Measurements from ENCODE around the gene METAP1. TPM values are rescaled to one million over a fixed set of nuclear protein-coding genes. Genes with fewer than 3 reads are reported as not detected.

The METAP1 gene
- total and polyA plus RNA-seq, 2 donors (not counting 1 experiment from before 2014, with no cell fraction given), result 20.4 to 40.0 TPM

GRCh38 chr4:99033956-99034355 lies 38.4 kb downstream of the METAP1 start:
- Histone ChIP-seq H3K27me3 (replicated peaks in 1 of 4; ENCODE audit: control extremely low read depth in 1 of 4, control insufficient read depth in 3 of 4, insufficient read depth in 4 of 4, low read length in 3 of 4) (no peaks in the 10 kb centered on the region), H3K36me3 (replicated peaks in 1 of 2; ENCODE audit: control extremely low read depth in 1 of 2, control insufficient read depth in 1 of 2, extremely low read depth in 1 of 2, insufficient read depth in 2 of 2, low read length in 1 of 2) (no peaks in the 10 kb centered on the region), H3K4me3 (ENCODE audit: control extremely low read depth in 1 of 5, extremely low read depth in 1 of 5, insufficient read depth in 1 of 5, low read depth in 2 of 5, low read length in 4 of 5) (no peak overlapping the region), H2AFZ (ENCODE audit: insufficient read depth, low read depth, low read length, poor library complexity, severe bottlenecking) (no peak overlapping the region), H3K9ac (ENCODE audit: low read length) (no peak overlapping the region), H3K9me3 (ENCODE audit: control extremely low read depth in 1 of 3, control insufficient read depth in 2 of 3, insufficient read depth in 1 of 3, low read length in 2 of 3) (peaks cover 0 to 9% (median 1%) of the 10 kb centered on the region in 3 donors), H3K79me2 (ENCODE audit: control insufficient read depth, insufficient read depth, low read length) (peaks cover 25% of the 10 kb centered on the region), H4K20me1 (ENCODE audit: control insufficient read depth, insufficient read depth, low read length, poor library complexity, severe bottlenecking) (no peaks in the 10 kb centered on the region), H3K27ac (ENCODE audit: low read length in 2 of 2) (no peak overlapping the region), H3K4me2 (replicated peaks; ENCODE audit: low read depth, low read length, poor library complexity, severe bottlenecking) (no peak overlapping the region), H3K4me1 (ENCODE audit: control insufficient read depth in 2 of 2, insufficient read depth in 2 of 2, low read length in 2 of 2) (peaks cover 9 to 16% of the 10 kb centered on the region in 2 donors)
- Mint-ChIP-seq H3K4me3 (no peak overlapping the region), H3K4me1 (peaks cover 16% of the 10 kb centered on the region), H3K9me3 (ENCODE audit: insufficient read depth) (no peaks in the 10 kb centered on the region), H3K27ac (no peak overlapping the region), H3K27me3 (no peaks in the 10 kb centered on the region)
- no peak for ATAC-seq (ENCODE audit: low read depth)
- TF ChIP-seq EZH2 (IDR thresholded peaks at IDR 0.05; ENCODE audit: borderline replicate concordance, insufficient read depth, low read depth, low read length, poor library complexity, severe bottlenecking) (no peak), CTCF (IDR thresholded peaks at IDR 0.05) (no peak)
- intact Hi-C loops (cut with micrococcal nuclease), result no loop called here
- WGBS (ENCODE audit: insufficient coverage), result no CpG with 5 or more reads among the region's 4 CpGs
- ChIA-PET CTCF (no interaction called here), POLR2A (no interaction called here)
- no peak for DNase-seq

GRCh38 chr4:99038213-99038612 lies 42.7 kb downstream of the METAP1 start:
- Mint-ChIP-seq H3K27me3 (no peaks in the 10 kb centered on the region), H3K4me1 (peaks cover 5% of the 10 kb centered on the region), H3K27ac (no peak overlapping the region), H3K4me3 (no peak overlapping the region), H3K9me3 (ENCODE audit: insufficient read depth) (no peaks in the 10 kb centered on the region)
- ATAC-seq (ENCODE audit: low read depth) (no peak), DNase-seq (no peak)
- intact Hi-C loops (cut with micrococcal nuclease), result loop anchor here (5.0 kb wide), 1 partner anchor 41 kb away; the partner anchor contains the start of gene METAP1
- ChIA-PET POLR2A (no interaction called here), CTCF (interaction anchor here (1.7 kb wide), 1 partner anchor 18 kb away, joined by 6 read pairs; no protein-coding TSS in a partner anchor)
- Histone ChIP-seq H3K9ac (ENCODE audit: low read length) (no peak overlapping the region), H3K36me3 (replicated peaks in 1 of 2; ENCODE audit: control extremely low read depth in 1 of 2, control insufficient read depth in 1 of 2, extremely low read depth in 1 of 2, insufficient read depth in 2 of 2, low read length in 1 of 2) (no peaks in the 10 kb centered on the region), H3K79me2 (ENCODE audit: control insufficient read depth, insufficient read depth, low read length) (no peaks in the 10 kb centered on the region), H3K4me1 (ENCODE audit: control insufficient read depth in 2 of 2, insufficient read depth in 2 of 2, low read length in 2 of 2) (peaks cover 2 to 5% of the 10 kb centered on the region in 2 donors), H3K27ac (ENCODE audit: low read length in 2 of 2) (no peak overlapping the region), H2AFZ (ENCODE audit: insufficient read depth, low read depth, low read length, poor library complexity, severe bottlenecking) (no peak overlapping the region), H3K4me3 (ENCODE audit: control extremely low read depth in 1 of 5, extremely low read depth in 1 of 5, insufficient read depth in 1 of 5, low read depth in 2 of 5, low read length in 4 of 5) (no peak overlapping the region), H3K4me2 (replicated peaks; ENCODE audit: low read depth, low read length, poor library complexity, severe bottlenecking) (no peak overlapping the region), H4K20me1 (ENCODE audit: control insufficient read depth, insufficient read depth, low read length, poor library complexity, severe bottlenecking) (no peaks in the 10 kb centered on the region), H3K9me3 (ENCODE audit: control extremely low read depth in 1 of 3, control insufficient read depth in 2 of 3, insufficient read depth in 1 of 3, low read length in 2 of 3) (peaks cover 0 to 9% (median 1%) of the 10 kb centered on the region in 3 donors), H3K27me3 (replicated peaks in 1 of 4; ENCODE audit: control extremely low read depth in 1 of 4, control insufficient read depth in 3 of 4, insufficient read depth in 4 of 4, low read length in 3 of 4) (no peaks in the 10 kb centered on the region)
- TF ChIP-seq CTCF (IDR thresholded peaks at IDR 0.05), result no peak
- no peak for TF ChIP-seq EZH2 (IDR thresholded peaks at IDR 0.05; ENCODE audit: borderline replicate concordance, insufficient read depth, low read depth, low read length, poor library complexity, severe bottlenecking)
- WGBS (ENCODE audit: insufficient coverage), result no CpG with 5 or more reads among the region's 1 CpG

All from B cell (primary cell).